Muscle layer of duodenum (tissue), 2 donors: ENCODE data around the gene FREM3.

Source experiments
- H3K27ac ChIP-seq: one replicate; pipeline ENCODE4 v1.7.0; 2013; ENCODE audit warnings: mild to moderate bottlenecking, low read length
- H3K27me3 ChIP-seq: one replicate; pipeline ENCODE4 v1.7.0; 2013; ENCODE audit warnings: low read depth, mild to moderate bottlenecking, control low read depth, low read length
- H3K36me3 ChIP-seq, 2 donors: one replicate each; pipeline ENCODE4 v1.7.0; 2013; ENCODE audit warnings: low read length in 2 of 2, control low read depth in 1 of 2, mild to moderate bottlenecking in 1 of 2; ENCODE audit not compliant: insufficient read depth in 2 of 2, control insufficient read depth in 1 of 2
- H3K4me1 ChIP-seq, 2 donors: one replicate each; pipeline ENCODE4 v1.7.0; 2013; ENCODE audit warnings: low read length in 2 of 2, mild to moderate bottlenecking in 2 of 2, control low read depth in 1 of 2, moderate library complexity in 1 of 2; ENCODE audit not compliant: insufficient read depth in 2 of 2, control insufficient read depth in 1 of 2
- H3K4me3 ChIP-seq, 2 donors: one replicate each; pipeline ENCODE4 v1.7.0; 2013; ENCODE audit warnings: low read length in 2 of 2, low read depth in 1 of 2, mild to moderate bottlenecking in 1 of 2
- H3K9me3 ChIP-seq, 2 donors: one replicate each; pipeline ENCODE4 v1.7.0; 2013; ENCODE audit warnings: low read length in 2 of 2, control low read depth in 1 of 2, mild to moderate bottlenecking in 1 of 2; ENCODE audit not compliant: control insufficient read depth in 1 of 2
- donor health status: healthy.

The FREM3 gene

DNA sequence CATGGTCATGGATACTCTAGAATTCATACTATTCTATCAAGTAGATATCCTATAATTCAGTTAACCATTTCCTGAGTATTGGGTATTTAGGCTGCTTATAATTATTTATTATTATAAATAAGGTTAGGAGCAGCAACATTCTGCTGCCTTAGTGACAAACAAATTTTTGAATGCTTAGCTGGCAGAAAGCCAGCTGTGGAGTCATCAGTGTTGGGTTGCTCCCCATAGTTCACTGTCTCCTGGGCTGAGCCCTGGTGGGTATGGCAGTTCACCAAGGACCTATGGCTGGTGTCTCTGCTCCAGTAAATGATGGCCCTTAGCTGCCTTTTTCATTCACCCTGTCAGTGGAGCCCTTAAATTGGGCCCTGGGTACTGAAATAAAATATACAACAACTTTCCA lies 125.1 kb downstream of the FREM3 start:
- no peaks in the 10 kb centered on the region for H3K36me3 ChIP-seq
- H3K4me1 ChIP-seq, result no peaks in the 10 kb centered on the region
- H3K9me3 ChIP-seq, result no peaks in the 10 kb centered on the region
- no peaks in the 10 kb centered on the region for H3K27me3 ChIP-seq
- H3K27ac ChIP-seq, result no peak overlapping the region
- H3K4me3 ChIP-seq, result no peak overlapping the region

DNA sequence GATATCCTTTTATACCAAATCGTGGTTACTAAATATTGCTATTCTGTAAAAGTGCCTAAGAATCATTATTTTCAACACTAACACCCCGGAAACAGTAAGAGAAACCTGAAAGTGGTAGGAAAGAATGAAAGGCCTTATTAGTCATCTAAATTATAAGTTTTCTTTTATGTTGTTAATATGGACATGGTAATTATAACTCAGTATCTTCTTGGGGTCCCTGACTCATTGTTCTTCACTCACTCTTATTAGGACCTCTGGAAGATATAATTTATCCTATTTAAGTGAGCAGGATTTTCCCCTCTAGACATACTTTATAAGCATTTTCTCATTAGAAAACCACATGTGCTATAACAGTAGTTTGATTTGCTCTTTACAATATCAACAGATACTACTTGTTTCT lies 136.0 kb downstream of the FREM3 start:
- no peak overlapping the region for H3K4me3 ChIP-seq
- no peaks in the 10 kb centered on the region for H3K27me3 ChIP-seq
- no peak overlapping the region for H3K27ac ChIP-seq
- H3K9me3 ChIP-seq, result peaks cover 0 to 2% of the 10 kb centered on the region in 2 donors
- no peaks in the 10 kb centered on the region for H3K36me3 ChIP-seq
- peaks cover 0 to 6% of the 10 kb centered on the region in 2 donors for H3K4me1 ChIP-seq

DNA sequence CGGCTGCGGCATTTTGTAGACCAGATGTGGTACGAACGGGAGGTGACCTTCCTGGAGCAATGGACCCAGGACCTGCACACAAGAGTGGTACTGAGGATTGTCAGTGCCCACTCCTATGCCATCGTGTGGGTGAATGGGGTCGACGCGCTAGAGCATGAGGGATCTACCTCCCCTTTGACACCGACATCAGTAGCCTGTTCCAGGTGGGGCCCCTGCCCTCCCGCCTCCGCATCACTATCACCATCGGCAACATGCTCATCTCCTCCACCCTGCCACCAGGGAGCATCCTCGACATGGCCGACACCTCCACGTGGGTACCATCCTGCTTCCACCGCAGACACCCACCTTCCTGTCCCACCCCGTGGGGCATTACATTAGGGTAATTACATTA lies 140.7 kb downstream of the FREM3 start:
- no peak overlapping the region for H3K27ac ChIP-seq
- H3K36me3 ChIP-seq, result peaks cover 0 to 10% of the 10 kb centered on the region in 2 donors
- H3K27me3 ChIP-seq, result no peaks in the 10 kb centered on the region
- H3K9me3 ChIP-seq, result no peaks in the 10 kb centered on the region
- peak overlapping the region; percentile 78 to 80 for H3K4me3 ChIP-seq
- peaks cover 0 to 7% of the 10 kb centered on the region in 2 donors for H3K4me1 ChIP-seq

DNA sequence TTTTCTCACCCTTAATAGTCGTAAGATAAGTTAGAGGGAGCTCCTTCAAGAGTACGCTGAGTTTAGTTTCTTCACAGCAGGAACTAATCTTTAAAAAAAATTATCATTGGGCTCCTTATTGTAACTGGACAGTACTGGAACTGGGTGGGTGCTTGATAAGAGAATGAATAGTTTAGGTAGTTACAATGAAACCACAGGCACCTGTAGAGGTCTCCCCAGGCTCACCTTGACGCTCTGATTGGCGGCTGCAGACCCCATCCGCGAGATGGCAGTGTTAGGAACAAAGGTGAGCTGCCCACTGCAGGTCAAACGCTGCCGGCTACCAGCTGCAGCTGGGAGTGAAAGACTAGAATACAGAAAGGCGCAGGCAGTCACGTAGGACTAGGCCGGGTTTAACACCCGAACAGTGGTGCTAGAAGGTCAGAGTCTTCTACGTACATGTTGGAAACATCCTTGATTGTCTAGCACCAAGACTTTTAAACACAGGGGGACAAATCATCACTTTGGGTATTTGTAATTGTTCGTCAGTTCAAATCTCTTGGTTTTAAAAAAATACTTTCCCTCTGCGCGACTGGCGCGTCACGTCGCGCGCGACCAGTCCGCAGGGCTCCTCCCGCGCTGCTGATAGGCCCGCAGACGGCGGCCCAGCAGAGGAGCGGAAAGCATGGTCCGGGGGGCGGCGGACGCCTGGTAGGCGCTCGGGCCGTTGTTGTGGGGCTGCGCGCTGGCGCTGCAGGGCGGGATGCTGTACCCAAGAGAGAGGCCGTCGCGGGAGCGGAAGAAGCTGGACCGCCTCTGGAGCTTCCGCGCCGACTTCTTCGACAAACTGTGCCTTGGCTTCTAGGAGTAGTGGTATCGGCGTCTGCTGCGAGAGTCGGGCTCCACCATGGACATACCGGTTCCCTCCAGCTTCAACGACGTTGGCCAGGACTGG lies 141.4 kb downstream of the FREM3 start:
- peaks cover 0 to 17% of the 10 kb centered on the region in 2 donors for H3K36me3 ChIP-seq
- peaks cover 0 to 7% of the 10 kb centered on the region in 2 donors for H3K4me1 ChIP-seq
- peak overlapping the region; percentile 78 to 80 for H3K4me3 ChIP-seq
- no peaks in the 10 kb centered on the region for H3K27me3 ChIP-seq
- H3K9me3 ChIP-seq, result no peaks in the 10 kb centered on the region
- peak overlapping the region; percentile 45 for H3K27ac ChIP-seq

DNA sequence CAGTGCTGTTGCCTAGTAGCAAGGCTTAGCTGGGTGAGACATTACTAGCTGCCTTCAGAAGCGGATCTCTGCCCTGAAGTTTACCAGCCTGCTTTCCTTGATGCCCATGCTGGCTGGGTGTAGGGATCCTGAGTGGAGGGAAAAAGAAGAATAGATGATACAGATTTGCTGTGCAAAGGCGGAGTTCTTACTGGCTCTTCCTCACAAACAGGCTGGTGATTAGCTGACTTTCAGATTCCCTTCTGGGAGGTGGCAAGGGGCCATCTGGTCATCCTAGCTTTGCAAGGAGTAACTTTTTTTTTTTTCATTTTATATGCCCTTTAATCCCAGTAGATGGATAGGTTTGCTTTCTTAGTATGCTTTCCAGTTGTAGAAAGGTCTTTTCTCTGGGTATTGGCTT lies 142.2 kb downstream of the FREM3 start:
- Histone ChIP-seq H3K9me3 (no peaks in the 10 kb centered on the region), H3K36me3 (peaks cover 3 to 19% of the 10 kb centered on the region in 2 donors), H3K4me1 (peaks cover 0 to 7% of the 10 kb centered on the region in 2 donors), H3K27me3 (no peaks in the 10 kb centered on the region), H3K4me3 (no peak overlapping the region), H3K27ac (no peak overlapping the region)

DNA sequence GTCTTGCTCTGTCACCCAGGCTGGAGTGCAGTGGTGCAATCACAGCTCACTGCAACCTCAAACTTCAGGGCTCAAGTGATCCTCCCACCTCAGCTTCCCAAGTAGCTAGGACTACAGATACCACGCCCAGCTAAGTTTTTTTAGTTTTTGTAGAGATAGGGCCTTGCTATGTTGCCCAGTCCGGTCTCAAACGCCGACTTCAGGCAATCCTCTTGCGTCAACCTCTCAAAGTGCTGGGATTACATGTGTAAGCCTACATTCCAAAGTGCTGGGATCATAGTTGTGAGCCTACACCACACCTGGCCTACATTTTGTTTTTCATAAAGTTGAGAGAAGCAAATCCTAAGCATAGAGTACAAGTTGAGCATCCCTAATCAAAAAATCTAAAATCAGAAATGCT lies 144.8 kb downstream of the FREM3 start:
- H3K4me1 ChIP-seq, result peaks cover 0 to 7% of the 10 kb centered on the region in 2 donors
- no peaks in the 10 kb centered on the region for H3K27me3 ChIP-seq
- no peak overlapping the region for H3K27ac ChIP-seq
- no peak overlapping the region for H3K4me3 ChIP-seq
- no peaks in the 10 kb centered on the region for H3K9me3 ChIP-seq
- peaks cover 3 to 23% of the 10 kb centered on the region in 2 donors for H3K36me3 ChIP-seq

DNA sequence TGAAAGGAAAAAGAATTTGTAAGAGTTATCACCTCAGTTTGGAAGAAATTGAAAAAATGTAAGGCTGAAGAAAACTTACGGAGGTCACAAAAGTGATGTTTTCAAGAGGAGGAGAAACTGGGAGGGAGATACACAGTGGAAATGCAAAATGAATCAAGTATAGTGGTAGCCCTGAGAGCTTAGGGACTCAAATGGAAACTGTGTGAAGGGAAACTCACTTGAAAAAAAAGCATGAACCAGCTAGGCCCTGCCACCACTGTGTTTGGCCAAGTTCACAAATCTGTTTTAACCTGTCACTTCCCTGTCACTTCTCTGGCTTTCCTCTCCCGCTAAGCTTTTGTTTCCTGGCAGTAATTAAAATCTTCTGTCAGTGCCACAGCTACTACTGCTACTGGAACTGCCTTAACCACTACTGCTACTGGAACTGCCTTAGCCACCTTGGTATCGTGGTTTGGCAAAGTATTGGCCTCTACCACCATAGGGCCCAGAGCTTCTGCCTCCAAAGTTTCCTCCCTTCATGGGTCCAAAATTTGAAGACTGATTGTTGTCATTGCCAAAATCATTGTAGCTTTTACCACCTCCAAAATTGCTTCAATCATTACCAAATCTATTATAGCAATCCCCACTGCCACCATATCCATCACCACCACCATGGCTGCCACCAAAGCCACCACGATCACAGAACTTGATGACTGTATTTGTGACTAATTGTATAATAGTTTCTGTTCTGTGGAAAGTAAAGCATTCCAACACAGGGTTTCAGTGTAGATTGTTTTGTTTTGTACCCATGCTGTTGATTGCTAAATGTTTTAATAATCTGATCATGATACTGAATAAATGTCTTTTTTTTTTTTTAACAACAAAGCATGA lies 145.5 kb downstream of the FREM3 start:
- H3K27me3 ChIP-seq, result no peaks in the 10 kb centered on the region
- peaks cover 0 to 11% of the 10 kb centered on the region in 2 donors for H3K4me1 ChIP-seq
- H3K36me3 ChIP-seq, result peaks cover 3 to 24% of the 10 kb centered on the region in 2 donors
- no peaks in the 10 kb centered on the region for H3K9me3 ChIP-seq
- H3K27ac ChIP-seq, result no peak overlapping the region
- H3K4me3 ChIP-seq, result no peak overlapping the region

DNA sequence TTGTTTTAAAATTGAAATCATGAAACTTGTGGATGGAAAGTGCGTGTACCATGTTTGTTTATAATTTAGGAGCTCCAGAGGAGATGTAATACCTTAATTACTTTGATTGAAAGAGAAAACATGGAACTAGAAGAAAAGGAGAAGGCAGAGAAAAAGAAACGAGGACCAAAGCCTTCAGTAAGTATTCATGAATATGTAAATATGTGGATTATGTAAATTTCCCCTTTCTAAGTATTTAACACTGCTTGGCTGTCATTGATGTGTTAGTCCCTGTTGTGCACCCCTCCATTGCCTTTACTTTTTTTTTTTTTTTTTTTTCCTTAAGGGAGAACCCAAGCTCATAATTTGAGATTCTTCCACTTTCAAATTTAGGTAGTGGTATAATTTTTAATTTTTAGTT lies 150.5 kb downstream of the FREM3 start:
- no peak overlapping the region for H3K4me3 ChIP-seq
- H3K36me3 ChIP-seq, result peaks cover 33 to 43% of the 10 kb centered on the region in 2 donors
- H3K4me1 ChIP-seq, result peaks cover 0 to 15% of the 10 kb centered on the region in 2 donors
- H3K9me3 ChIP-seq, result no peaks in the 10 kb centered on the region
- no peak overlapping the region for H3K27ac ChIP-seq
- no peaks in the 10 kb centered on the region for H3K27me3 ChIP-seq

DNA sequence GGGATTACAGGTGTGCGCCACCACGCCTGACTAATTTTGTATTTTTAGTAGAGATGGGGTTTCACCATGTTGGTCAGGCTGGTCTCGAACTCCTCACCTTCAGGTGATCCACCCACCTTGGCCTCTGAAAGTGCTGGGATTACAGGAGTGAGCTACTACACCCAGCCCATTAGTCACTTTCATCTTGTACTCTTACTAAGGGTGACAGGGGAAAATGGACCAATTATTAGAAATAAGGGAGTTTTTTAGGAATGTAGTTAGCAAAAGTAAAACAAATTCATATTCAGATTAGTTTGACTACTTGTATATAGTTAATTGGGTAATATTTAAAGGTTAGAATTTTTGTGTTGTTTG lies 160.8 kb downstream of the FREM3 start:
- Histone ChIP-seq H3K27ac (no peak overlapping the region), H3K36me3 (peaks cover 68 to 82% of the 10 kb centered on the region in 2 donors), H3K4me1 (no peaks in the 10 kb centered on the region), H3K27me3 (no peaks in the 10 kb centered on the region), H3K4me3 (no peak overlapping the region), H3K9me3 (no peaks in the 10 kb centered on the region)

DNA sequence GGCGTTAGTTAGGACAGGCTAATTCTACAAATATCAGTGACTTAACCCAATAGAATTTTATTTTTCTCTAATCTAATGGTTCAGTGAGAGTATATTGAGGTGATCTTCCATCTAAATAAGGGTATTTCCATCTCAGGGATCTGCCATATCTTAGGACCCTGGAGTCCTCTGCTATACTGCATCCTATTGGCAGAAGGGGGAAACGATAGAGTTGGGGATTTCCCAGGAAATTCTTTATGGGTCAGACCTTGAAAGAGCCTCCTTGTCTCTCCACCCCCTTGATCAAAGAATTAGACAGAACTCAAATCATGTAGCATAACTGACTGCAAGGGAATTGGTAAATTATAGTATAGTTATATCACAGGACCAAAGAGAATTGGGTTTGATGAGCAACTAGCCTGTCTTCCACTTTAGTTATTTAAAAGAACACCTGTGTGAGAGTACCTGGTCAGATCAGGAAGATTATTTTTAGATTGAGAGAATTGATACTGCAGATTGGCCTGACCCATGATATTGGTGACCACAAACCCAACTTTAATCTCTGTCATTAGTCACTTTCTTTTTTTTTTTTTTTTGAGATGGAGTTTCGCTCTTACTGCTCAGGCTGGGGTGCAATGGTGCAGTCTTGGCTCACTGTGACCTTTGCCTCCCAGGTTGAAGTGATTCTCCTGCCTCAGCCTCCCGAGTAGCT lies 161.4 kb downstream of the FREM3 start:
- Histone ChIP-seq H3K4me1 (no peaks in the 10 kb centered on the region), H3K27me3 (no peaks in the 10 kb centered on the region), H3K4me3 (no peak overlapping the region), H3K36me3 (peaks cover 68 to 80% of the 10 kb centered on the region in 2 donors), H3K27ac (no peak overlapping the region), H3K9me3 (no peaks in the 10 kb centered on the region)
